ENCODE results near the gene ANKRD53.

ANKRD53 gene

GRCh38 chr2:71005271-71006202 is 27.1 kb downstream of the ANKRD53 start:
- TF ChIP-seq FOXP2 (optimal IDR thresholded peaks at IDR 0.05; ENCODE audit: borderline replicate concordance, extremely low read depth, extremely low read length, insufficient read depth) = no peak
- no peak for TF ChIP-seq SIN3A (IDR thresholded peaks at IDR 0.05; ENCODE audit: borderline replicate concordance, insufficient read depth, low read length)
- TF ChIP-seq TAF1 (IDR thresholded peaks at IDR 0.05; ENCODE audit: borderline replicate concordance, insufficient read depth, low read length) = no peak
- TF ChIP-seq REST (IDR thresholded peaks at IDR 0.05; ENCODE audit: insufficient read depth in 1 of 2, low read depth in 2 of 2, low read length in 2 of 2) = no peak
- TF ChIP-seq POLR2AphosphoS5 (IDR thresholded peaks at IDR 0.05; ENCODE audit: low read depth, low read length) = no peak

GRCh38 chr2:71006323-71006722 is 27.9 kb downstream of the ANKRD53 start:
- TF ChIP-seq TAF1 (IDR thresholded peaks at IDR 0.05; ENCODE audit: borderline replicate concordance, insufficient read depth, low read length) (no peak), SIN3A (IDR thresholded peaks at IDR 0.05; ENCODE audit: borderline replicate concordance, insufficient read depth, low read length) (no peak), POLR2AphosphoS5 (IDR thresholded peaks at IDR 0.05; ENCODE audit: low read depth, low read length) (no peak), FOXP2 (optimal IDR thresholded peaks at IDR 0.05; ENCODE audit: borderline replicate concordance, extremely low read depth, extremely low read length, insufficient read depth) (no peak), REST (IDR thresholded peaks at IDR 0.05; ENCODE audit: insufficient read depth in 1 of 2, low read depth in 2 of 2, low read length in 2 of 2) (no peak)

- TF ChIP-seq FOXP2 (optimal IDR thresholded peaks at IDR 0.05; ENCODE audit: borderline replicate concordance, extremely low read depth, extremely low read length, insufficient read depth) = no peak
- no peak for TF ChIP-seq REST (IDR thresholded peaks at IDR 0.05; ENCODE audit: insufficient read depth in 1 of 2, low read depth in 2 of 2, low read length in 2 of 2)
- no peak for TF ChIP-seq TAF1 (IDR thresholded peaks at IDR 0.05; ENCODE audit: borderline replicate concordance, insufficient read depth, low read length)
- no peak for TF ChIP-seq POLR2AphosphoS5 (IDR thresholded peaks at IDR 0.05; ENCODE audit: low read depth, low read length)
- TF ChIP-seq SIN3A (IDR thresholded peaks at IDR 0.05; ENCODE audit: borderline replicate concordance, insufficient read depth, low read length) = no peak
These were observed 28.7 kb downstream of the ANKRD53 start for GRCh38 chr2:71006955-71007799.

- no peak for TF ChIP-seq TAF1 (IDR thresholded peaks at IDR 0.05; ENCODE audit: borderline replicate concordance, insufficient read depth, low read length)
- no peak for TF ChIP-seq FOXP2 (optimal IDR thresholded peaks at IDR 0.05; ENCODE audit: borderline replicate concordance, extremely low read depth, extremely low read length, insufficient read depth)
These were observed 29.9 kb downstream of the ANKRD53 start for GRCh38 chr2:71008342-71008741.

GRCh38 chr2:71018625-71019024 is 40.2 kb downstream of the ANKRD53 start:
- no peak for TF ChIP-seq SIN3A (IDR thresholded peaks at IDR 0.05; ENCODE audit: borderline replicate concordance, insufficient read depth, low read length)
- TF ChIP-seq REST (IDR thresholded peaks at IDR 0.05; ENCODE audit: insufficient read depth in 1 of 2, low read depth in 2 of 2, low read length in 2 of 2) = no peak
- TF ChIP-seq POLR2AphosphoS5 (IDR thresholded peaks at IDR 0.05; ENCODE audit: low read depth, low read length) = no peak
- TF ChIP-seq TAF1 (IDR thresholded peaks at IDR 0.05; ENCODE audit: borderline replicate concordance, insufficient read depth, low read length) = no peak
- TF ChIP-seq FOXP2 (optimal IDR thresholded peaks at IDR 0.05; ENCODE audit: borderline replicate concordance, extremely low read depth, extremely low read length, insufficient read depth) = no peak

Data from PFSK-1 (cell line).